CD4-positive, alpha-beta T cell treated with Interleukin-6 for 4 hours (primary cell): ENCODE results near the gene ABHD17C.
A peak's percentile ranks its signal among the peaks of the same experiment; 100 is the strongest.

Source experiments
- DNase-seq: peaks from one replicate; pipeline ENCODE4 v3.0.0-alpha.2; 2020; ENCODE audit warnings: mixed read lengths

Gene ABHD17C

GRCh38 chr15:80790236-80790635 lies 95.1 kb downstream of the ABHD17C start:
- DNase-seq, result no peak

GRCh38 chr15:80791004-80791403 lies 95.9 kb downstream of the ABHD17C start:
- DNase-seq, result no peak

DNA sequence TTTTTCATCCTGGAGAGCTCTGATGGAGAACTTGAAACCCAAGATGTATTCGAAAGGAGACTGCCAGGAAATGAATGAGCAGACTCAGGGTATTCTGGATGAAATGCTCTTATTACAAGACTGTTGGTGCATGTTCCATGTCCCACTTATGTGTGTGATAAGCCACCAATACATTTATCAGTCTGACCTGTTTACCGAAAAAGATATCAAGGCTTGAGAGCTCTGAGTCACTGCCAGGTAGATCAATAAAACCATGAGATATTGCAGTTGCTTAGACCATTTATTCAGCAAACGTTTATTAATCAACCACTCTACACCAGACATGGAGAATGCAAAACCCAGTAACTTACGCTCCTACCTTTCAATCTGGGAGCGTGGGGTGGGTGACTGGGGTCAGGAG lies 101.3 kb downstream of the ABHD17C start:
- no peak for DNase-seq

- DNase-seq, result no peak
These were observed 103.8 kb downstream of the ABHD17C start for GRCh38 chr15:80798911-80799310.

GRCh38 chr15:80800067-80800466 lies 105.0 kb downstream of the ABHD17C start:
- no peak for DNase-seq

DNA sequence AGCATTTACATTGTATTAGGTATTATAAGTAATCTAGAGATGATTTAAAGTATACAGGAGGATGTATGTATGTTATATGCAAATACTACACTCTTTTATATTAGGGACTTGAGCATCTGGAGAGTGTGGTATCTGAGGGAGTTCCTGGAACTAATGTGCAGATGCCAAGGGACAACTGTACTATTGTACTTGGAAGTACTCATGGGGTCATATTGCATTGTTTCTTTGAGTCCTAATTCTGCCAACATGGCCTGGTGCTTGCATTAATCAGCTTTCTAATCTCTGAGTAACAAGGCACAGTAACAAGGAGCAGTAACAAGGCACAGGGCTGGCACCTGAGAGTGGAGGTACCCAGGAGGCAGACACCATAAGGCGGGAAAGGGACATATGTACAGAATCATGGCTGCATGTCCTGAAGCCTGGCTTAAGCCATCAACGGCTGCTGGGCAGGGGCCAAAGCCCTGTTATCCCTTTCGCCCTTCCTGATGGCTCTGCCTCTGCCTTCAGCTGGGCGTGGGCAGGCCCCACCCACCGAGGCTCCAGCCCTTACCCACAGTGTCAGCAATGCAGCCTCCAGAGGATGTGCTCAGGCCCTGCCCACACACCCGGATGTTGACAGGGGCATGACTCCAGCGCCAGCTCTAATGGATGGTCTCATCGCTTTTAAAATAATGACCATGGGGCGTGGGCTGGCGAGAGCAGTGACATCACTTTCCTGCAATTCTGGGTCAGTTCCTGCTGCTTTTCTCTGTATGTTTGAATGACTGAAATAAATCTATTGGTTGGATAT lies 107.0 kb downstream of the ABHD17C start:
- no peak for DNase-seq

DNA sequence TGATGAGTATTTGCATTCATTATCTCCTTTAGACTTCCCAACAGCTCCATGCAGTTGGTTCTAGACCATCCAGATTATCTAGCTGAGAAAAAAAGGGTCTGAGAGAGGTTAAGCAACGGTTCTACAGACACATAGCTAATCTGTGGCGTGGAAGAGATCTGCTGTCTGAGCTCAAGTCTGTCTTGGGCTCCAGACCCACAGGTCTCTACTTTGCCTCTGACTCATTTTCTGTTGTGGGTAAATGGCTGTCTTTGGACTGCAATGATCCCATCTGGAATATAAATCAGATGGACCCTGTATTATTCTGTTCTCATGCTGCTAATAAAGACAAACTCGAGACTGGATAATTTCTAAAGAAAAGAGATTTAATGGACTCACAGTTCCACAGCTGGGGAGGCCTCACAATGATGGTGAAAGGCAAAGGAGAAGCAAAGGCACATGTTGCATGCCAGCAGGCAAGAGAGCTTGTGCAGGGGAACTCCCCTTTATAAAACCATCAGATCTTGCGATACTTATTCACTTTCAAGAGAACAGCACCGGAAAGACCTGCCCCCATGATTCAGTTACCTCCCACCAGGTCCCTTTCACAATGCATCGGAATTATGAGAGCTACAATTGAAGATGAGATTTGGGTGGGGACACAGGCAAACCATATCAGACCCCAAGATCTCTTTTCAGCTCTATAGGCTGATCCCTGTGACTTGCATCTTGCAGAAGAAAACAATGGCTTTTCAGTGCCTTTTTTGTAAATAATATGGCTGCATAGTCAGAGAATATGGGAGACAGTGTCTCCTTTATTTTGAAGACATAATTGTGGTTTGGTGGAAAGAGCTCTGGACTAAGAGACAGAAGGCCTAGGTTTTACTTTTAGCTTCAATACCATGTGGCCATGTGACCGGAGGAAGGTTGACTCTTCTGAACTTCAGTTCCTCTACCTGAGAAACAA lies 108.7 kb downstream of the ABHD17C start:
- DNase-seq, result peak; percentile 6

DNA sequence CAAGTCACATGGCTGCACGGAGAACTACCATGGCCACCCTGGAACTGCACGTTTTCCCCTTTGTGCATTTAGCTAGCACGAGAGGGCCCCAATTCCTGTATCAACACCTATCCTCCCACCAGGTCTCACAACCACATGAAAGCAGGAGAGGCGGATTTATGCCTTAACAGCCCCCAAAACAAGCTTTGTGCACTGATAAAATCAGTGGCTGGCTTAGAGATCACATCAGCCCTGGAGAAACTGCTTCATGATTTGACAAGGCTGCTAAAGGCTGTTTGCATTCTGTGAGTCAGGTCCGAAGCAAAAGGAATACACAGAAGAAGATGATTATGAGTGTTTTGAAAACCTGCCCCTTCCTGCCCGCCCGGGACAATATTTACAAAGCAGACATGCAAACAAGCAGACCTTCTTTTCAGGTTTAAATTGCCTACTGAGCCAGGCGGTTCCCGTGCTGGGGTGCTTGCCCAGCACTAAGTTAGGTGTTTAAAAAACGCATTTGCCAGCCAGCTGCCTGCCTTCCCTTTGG lies 109.9 kb downstream of the ABHD17C start:
- DNase-seq, result peak; percentile 5
